ENCODE data around the gene GRAMD1B.

The GRAMD1B gene

DNA sequence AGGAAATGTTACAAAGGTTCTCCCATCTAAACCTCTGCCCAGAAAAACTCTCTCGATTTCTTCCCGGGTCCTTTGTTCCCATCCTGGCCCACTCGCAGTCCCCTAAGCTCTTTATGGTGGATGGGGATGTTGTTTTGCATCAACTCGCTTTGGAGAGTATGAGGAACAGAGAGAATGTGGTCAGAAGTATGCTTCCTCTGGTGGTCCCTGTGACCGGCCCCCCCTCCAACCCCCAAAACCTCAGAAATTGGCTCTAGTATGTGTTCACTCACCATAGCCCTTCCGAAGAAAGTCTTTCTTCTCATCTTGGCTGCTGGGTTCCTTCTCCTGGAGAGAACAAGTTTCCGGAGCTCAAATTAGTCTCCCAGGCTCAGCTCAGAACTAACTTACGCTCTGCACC lies 54.4 kb downstream of the GRAMD1B start:
- Histone ChIP-seq H3K9me3 (ENCODE audit: control insufficient read depth, insufficient read depth, low read length) (no peaks in the 10 kb centered on the region), H3K27ac (ENCODE audit: low read length) (no peak overlapping the region), H3K4me3 (ENCODE audit: low read length) (no peak overlapping the region)

DNA sequence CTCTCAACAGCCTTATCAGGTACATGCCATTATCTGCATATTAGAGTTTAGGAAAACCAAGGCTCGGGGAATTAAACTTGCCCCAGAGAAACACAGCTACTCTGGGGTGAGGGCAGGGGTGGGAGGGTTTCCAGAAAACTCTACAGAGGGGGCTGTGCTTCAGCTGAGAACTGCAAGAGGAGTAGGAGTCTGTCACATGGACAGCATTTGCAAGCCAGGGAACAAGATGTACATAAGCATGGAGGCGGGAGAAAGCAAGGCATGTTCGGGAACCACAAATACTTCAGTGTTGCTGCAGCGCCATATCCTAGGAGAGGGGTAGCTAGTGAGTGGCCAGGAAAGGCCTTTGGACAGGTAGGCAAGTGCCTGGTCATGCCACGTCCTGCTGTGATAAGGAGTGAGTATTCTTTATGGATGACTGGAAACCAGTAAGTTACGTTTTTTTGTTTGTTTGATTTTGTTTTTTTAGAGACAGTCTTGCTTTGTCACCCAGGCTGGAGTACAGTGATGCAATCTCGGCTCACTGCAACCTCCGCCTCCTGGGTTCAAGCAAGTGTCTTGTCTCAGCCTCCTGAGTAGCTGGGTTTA lies 57.2 kb downstream of the GRAMD1B start:
- WGBS (ENCODE audit: insufficient coverage, insufficient read length): no CpG with 5 or more reads among the region's 8 CpGs
- Histone ChIP-seq H3K4me3 (ENCODE audit: low read length) (no peak overlapping the region), H3K9me3 (ENCODE audit: control insufficient read depth, insufficient read depth, low read length) (no peaks in the 10 kb centered on the region), H3K36me3 (ENCODE audit: control insufficient read depth, insufficient read depth, low read length) (no peaks in the 10 kb centered on the region), H3K4me1 (ENCODE audit: control insufficient read depth, insufficient read depth, low read length) (no peaks in the 10 kb centered on the region), H3K27me3 (ENCODE audit: control insufficient read depth, insufficient read depth, low read length) (no peaks in the 10 kb centered on the region), H3K27ac (ENCODE audit: low read length) (no peak overlapping the region)
- no peak for DNase-seq (ENCODE audit: low read depth, low spot score)

More for the DNA sequence above, 54.4 kb downstream of the GRAMD1B start:
- no CpG with 5 or more reads among the region's 8 CpGs for WGBS (ENCODE audit: insufficient coverage, insufficient read length)
- H3K4me1 ChIP-seq (ENCODE audit: control insufficient read depth, insufficient read depth, low read length): peaks cover 3% of the 10 kb centered on the region; the same call in 1 of the 2 replicates
- H3K27me3 ChIP-seq (ENCODE audit: control insufficient read depth, insufficient read depth, low read length): no peaks in the 10 kb centered on the region
- no peak for DNase-seq (ENCODE audit: low read depth, low spot score)
- no peaks in the 10 kb centered on the region for H3K36me3 ChIP-seq (ENCODE audit: control insufficient read depth, insufficient read depth, low read length)

DNA sequence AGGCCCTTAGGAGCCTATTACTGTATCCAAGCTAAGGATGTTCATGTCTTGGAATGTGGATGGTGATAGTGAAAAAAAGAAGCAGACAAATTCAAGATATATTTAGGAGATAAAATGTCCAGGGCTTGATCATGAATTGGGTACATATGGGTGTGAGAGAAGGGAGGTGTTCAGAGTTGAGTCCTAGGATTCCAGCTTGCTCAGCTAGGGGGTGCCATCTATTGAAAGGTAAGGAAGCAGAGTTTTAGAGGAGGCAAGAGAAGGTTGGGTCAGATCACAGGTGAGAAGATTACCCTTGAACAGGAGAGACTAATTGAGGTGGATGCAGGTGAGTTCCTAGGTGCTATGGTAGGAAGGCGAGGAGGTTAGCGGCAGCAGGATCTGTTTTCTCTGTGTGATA lies 60.5 kb downstream of the GRAMD1B start:
- Histone ChIP-seq H3K27me3 (ENCODE audit: control insufficient read depth, insufficient read depth, low read length) (no peaks in the 10 kb centered on the region), H3K36me3 (ENCODE audit: control insufficient read depth, insufficient read depth, low read length) (no peaks in the 10 kb centered on the region), H3K9me3 (ENCODE audit: control insufficient read depth, insufficient read depth, low read length) (no peaks in the 10 kb centered on the region), H3K4me1 (ENCODE audit: control insufficient read depth, insufficient read depth, low read length) (peaks cover 8% of the 10 kb centered on the region; the same call in 1 of the 2 replicates), H3K4me3 (ENCODE audit: low read length) (no peak overlapping the region), H3K27ac (ENCODE audit: low read length) (no peak overlapping the region)
- no peak for DNase-seq (ENCODE audit: low read depth, low spot score)
- no CpG with 5 or more reads among the region's 2 CpGs for WGBS (ENCODE audit: insufficient coverage, insufficient read length)

DNA sequence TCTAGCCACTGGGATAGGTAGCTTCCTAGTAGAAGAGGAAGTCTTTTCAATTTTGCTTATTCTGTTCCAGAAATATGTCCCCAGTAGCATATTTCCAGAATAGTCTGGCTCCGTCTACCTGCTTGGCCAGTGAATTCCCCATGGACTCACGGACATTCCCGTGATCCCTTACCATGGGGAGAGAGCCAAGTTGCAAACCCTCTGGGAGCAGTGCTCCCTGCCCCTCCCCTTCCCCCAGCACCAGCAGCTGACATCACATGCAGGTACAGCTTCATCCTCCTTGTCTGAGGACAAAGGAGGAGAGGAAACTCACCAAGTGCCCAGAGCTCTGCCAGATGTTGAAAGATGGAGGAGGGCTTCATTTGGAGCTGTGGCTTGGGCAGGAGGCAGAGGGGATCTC lies 61.2 kb downstream of the GRAMD1B start:
- no peak for DNase-seq (ENCODE audit: low read depth, low spot score)
- no peaks in the 10 kb centered on the region for H3K9me3 ChIP-seq (ENCODE audit: control insufficient read depth, insufficient read depth, low read length)
- WGBS (ENCODE audit: insufficient coverage, insufficient read length): no CpG with 5 or more reads among the region's 3 CpGs
- H3K4me1 ChIP-seq (ENCODE audit: control insufficient read depth, insufficient read depth, low read length): peaks cover 8% of the 10 kb centered on the region; the same call in 1 of the 2 replicates
- no peak overlapping the region for H3K27ac ChIP-seq (ENCODE audit: low read length)
- no peak overlapping the region for H3K4me3 ChIP-seq (ENCODE audit: low read length)
- no peaks in the 10 kb centered on the region for H3K36me3 ChIP-seq (ENCODE audit: control insufficient read depth, insufficient read depth, low read length)
- H3K27me3 ChIP-seq (ENCODE audit: control insufficient read depth, insufficient read depth, low read length): no peaks in the 10 kb centered on the region

DNA sequence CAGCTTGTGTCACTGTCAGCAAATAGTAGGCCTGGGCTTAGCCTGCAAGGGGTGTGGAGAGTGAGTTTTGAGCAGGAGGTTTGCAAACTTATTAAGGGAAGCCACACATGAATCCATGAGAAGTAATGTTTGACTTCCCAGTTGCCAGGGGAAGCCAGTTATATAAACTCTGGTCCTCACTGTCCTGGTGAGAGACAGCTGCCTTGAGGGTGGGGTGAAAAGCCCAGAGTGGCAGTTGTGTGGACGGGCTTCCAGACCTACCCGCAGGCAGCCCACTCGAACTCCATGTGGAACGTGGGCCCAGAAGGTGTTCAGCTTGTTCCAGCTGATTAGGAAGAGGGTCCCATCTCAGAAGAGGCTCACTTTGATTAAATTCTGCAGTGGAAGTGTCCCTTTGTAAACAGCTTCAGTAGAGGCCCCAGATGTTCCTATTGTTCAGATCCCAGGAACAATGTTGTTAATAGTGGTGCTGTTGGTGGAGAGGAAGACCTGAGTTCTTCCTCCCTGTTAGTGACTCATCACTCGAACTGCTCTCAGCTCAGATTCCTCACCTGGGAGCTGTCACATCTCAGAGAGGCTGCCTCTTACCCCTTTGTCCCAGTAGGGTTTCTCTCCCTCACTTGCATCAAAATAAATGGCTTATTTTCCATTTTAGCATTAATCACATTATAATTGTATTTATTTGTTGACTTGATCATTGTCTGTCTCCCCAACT lies 63.4 kb downstream of the GRAMD1B start:
- Histone ChIP-seq H3K4me3 (ENCODE audit: low read length) (no peak overlapping the region), H3K27ac (ENCODE audit: low read length) (no peak overlapping the region), H3K9me3 (ENCODE audit: control insufficient read depth, insufficient read depth, low read length) (no peaks in the 10 kb centered on the region), H3K27me3 (ENCODE audit: control insufficient read depth, insufficient read depth, low read length) (no peaks in the 10 kb centered on the region), H3K4me1 (ENCODE audit: control insufficient read depth, insufficient read depth, low read length) (peaks cover 8% of the 10 kb centered on the region; the same call in 1 of the 2 replicates), H3K36me3 (ENCODE audit: control insufficient read depth, insufficient read depth, low read length) (no peaks in the 10 kb centered on the region)
- WGBS (ENCODE audit: insufficient coverage, insufficient read length): no CpG with 5 or more reads among the region's 5 CpGs
- DNase-seq (ENCODE audit: low read depth, low spot score): no peak

DNA sequence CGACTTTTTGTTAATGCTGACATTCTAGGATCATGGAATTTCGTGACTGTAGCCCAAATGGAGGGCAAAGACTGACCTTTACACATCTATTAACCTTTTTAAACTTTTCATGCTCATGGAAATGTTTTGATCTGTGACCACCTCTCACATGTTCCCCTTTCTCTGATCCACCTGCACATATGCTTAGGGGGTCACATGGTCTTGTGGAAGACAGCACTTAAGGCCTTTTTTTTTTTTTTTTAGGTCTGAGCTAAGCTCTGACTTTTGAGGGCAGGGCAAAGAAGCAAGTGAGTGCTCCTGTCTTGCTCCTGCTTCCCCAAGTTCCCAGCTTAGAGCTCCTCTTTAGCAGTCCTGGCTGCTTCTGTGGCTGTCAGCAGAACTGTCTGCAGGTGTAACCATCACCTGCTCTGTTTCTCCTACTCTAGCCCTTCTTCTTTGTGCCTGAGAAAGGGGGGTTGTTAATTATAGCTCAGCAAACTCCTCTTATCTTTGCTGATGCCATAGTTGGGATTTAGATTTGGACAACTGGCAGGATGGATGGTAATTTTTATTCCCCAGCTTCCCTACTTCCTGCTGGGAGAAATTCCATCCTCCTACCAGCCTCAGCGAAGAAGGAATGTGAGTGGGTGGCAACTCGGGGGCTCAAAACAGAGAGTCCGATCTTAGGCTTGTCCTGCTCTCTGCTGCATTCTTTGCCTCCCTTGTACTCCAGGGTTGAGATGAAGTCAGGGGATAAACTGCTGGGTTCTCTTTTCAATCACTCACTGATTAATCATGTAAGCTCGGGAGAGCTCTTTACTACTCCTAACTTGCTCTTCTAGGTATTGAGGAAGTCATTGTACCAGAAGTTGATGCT lies 64.4 kb downstream of the GRAMD1B start:
- no peak for DNase-seq (ENCODE audit: low read depth, low spot score)
- peaks cover 8% of the 10 kb centered on the region; the same call in 1 of the 2 replicates for H3K4me1 ChIP-seq (ENCODE audit: control insufficient read depth, insufficient read depth, low read length)
- H3K27me3 ChIP-seq (ENCODE audit: control insufficient read depth, insufficient read depth, low read length): no peaks in the 10 kb centered on the region
- no peaks in the 10 kb centered on the region for H3K36me3 ChIP-seq (ENCODE audit: control insufficient read depth, insufficient read depth, low read length)
- H3K4me3 ChIP-seq (ENCODE audit: low read length): no peak overlapping the region
- H3K27ac ChIP-seq (ENCODE audit: low read length): no peak overlapping the region
- no peaks in the 10 kb centered on the region for H3K9me3 ChIP-seq (ENCODE audit: control insufficient read depth, insufficient read depth, low read length)
- no CpG with 5 or more reads among the region's 6 CpGs for WGBS (ENCODE audit: insufficient coverage, insufficient read length)

DNA sequence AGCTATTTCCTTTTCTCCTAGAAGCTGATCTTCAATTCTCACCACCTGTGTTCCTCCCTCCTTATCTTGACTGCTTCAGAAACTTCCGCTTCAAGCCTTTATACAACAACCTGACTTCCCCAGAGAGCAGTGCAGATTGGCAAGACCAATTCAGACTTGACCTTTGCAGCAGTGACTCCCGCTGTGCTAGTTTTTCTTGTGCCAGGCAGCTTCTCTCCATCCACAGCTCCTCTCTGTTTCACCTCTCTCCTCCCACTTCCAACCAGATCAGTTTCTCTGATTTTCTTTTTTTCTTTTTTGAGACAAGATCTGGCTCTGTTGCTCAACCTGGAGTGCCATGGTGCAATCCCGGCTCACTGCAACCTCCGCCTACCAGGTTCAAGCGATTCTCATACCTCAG lies 74.3 kb downstream of the GRAMD1B start:
- 0 out of 2 replicates have a peak, but pooled peaks cover 3% of the 10 kb centered on the region for H3K4me1 ChIP-seq (ENCODE audit: control insufficient read depth, insufficient read depth, low read length)
- H3K27me3 ChIP-seq (ENCODE audit: control insufficient read depth, insufficient read depth, low read length): no peaks in the 10 kb centered on the region
- no peaks in the 10 kb centered on the region for H3K36me3 ChIP-seq (ENCODE audit: control insufficient read depth, insufficient read depth, low read length)
- no peak overlapping the region for H3K27ac ChIP-seq (ENCODE audit: low read length)
- H3K4me3 ChIP-seq (ENCODE audit: low read length): no peak overlapping the region
- no peaks in the 10 kb centered on the region for H3K9me3 ChIP-seq (ENCODE audit: control insufficient read depth, insufficient read depth, low read length)
- DNase-seq (ENCODE audit: low read depth, low spot score): no peak
- WGBS (ENCODE audit: insufficient coverage, insufficient read length): no CpG with 5 or more reads among the region's 5 CpGs

DNA sequence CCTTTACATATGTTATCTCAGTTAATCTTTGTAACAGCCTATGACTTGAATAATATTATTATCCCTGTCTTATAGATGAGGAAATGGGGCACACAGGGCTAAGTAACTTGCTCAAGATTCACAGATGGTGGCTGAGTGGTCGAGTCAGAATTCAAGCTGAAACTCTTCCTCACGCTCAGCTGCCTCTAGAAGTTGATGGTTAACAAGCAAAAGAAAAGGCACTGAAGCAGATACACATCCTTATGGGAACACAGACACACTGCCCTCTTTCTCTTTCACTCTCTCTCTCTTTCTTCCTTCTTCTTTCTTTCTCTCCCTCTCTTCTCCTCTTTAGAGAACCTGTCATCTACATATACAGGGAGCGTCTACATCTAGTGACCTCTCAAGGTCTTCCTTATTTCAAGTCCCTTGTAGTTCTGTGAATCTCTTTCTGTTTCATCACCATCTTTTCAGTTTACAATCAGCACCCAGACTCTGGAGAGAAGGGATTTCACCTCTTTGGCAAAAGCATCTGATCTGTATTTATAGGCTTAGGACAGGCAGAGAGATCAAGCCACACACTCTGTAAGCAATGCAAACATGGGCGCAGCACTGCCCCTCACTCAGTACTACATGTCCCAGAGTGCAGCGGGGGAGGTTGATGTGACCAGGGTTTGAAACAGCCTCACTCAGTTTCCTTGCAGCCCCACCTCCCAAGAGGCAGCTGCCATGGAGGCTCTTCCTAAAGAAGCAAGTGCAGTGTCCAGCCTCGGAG lies 75.7 kb downstream of the GRAMD1B start:
- Histone ChIP-seq H3K27me3 (ENCODE audit: control insufficient read depth, insufficient read depth, low read length) (no peaks in the 10 kb centered on the region), H3K9me3 (ENCODE audit: control insufficient read depth, insufficient read depth, low read length) (no peaks in the 10 kb centered on the region), H3K4me1 (ENCODE audit: control insufficient read depth, insufficient read depth, low read length) (peaks cover 8% of the 10 kb centered on the region; the same call in 1 of the 2 replicates), H3K36me3 (ENCODE audit: control insufficient read depth, insufficient read depth, low read length) (no peaks in the 10 kb centered on the region), H3K4me3 (ENCODE audit: low read length) (no peak overlapping the region), H3K27ac (ENCODE audit: low read length) (no peak overlapping the region)
- DNase-seq (ENCODE audit: low read depth, low spot score): no peak
- no CpG with 5 or more reads among the region's 6 CpGs for WGBS (ENCODE audit: insufficient coverage, insufficient read length)

DNA sequence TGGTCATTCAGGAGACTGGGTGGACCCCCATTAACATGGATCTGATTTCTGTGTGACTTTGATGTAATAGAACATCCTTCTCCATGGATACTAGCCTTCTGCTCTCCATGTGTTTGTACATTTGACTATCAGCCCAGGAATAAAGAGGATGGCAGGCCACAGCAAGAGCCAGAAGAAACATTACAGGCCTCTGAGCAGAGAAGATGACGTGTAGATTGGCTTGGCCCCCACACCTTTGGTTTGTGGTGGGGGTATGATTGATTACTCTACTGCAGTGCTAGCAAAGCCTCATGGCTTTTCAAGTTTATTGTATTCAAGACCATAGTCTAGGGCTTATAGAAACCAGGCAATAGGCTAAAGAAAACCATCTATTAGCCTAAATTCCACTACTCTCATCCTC lies 77.0 kb downstream of the GRAMD1B start:
- Histone ChIP-seq H3K4me3 (ENCODE audit: low read length) (no peak overlapping the region), H3K9me3 (ENCODE audit: control insufficient read depth, insufficient read depth, low read length) (no peaks in the 10 kb centered on the region), H3K27ac (ENCODE audit: low read length) (no peak overlapping the region), H3K36me3 (ENCODE audit: control insufficient read depth, insufficient read depth, low read length) (no peaks in the 10 kb centered on the region), H3K27me3 (ENCODE audit: control insufficient read depth, insufficient read depth, low read length) (no peaks in the 10 kb centered on the region), H3K4me1 (ENCODE audit: control insufficient read depth, insufficient read depth, low read length) (peaks cover 8% of the 10 kb centered on the region; the same call in 1 of the 2 replicates)
- DNase-seq (ENCODE audit: low read depth, low spot score): no peak
- no CpG with 5 or more reads among the region's 1 CpG for WGBS (ENCODE audit: insufficient coverage, insufficient read length)
